ENCODE data around the gene MYLK. TPM values are rescaled to one million over a fixed set of nuclear protein-coding genes. Genes with fewer than 3 reads are reported as not detected.

The MYLK gene
- total RNA-seq, 1 donor from 2014 or later: 51.1 TPM

DNA sequence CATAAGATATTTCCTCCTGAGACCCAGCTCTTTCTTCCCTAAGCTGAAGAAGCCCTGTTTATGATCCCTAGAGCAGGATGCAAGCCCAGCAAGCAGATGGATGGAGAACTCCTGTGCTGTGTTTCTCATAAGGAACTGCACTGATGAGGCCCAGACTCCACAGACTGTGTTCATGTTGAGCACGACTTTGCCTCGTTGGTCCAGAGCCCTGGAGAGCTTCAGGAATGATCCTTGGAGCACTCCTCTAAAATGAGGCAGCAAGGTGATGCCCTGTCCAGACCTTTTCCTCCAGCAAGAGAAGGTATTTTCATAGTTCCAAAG lies 83.8 kb downstream of the MYLK start:
- intact Hi-C loops (cut with DNase I): no loop called here
- DNase-seq (ENCODE audit: low spot score) (no peak), ATAC-seq (peak; percentile 57)

DNA sequence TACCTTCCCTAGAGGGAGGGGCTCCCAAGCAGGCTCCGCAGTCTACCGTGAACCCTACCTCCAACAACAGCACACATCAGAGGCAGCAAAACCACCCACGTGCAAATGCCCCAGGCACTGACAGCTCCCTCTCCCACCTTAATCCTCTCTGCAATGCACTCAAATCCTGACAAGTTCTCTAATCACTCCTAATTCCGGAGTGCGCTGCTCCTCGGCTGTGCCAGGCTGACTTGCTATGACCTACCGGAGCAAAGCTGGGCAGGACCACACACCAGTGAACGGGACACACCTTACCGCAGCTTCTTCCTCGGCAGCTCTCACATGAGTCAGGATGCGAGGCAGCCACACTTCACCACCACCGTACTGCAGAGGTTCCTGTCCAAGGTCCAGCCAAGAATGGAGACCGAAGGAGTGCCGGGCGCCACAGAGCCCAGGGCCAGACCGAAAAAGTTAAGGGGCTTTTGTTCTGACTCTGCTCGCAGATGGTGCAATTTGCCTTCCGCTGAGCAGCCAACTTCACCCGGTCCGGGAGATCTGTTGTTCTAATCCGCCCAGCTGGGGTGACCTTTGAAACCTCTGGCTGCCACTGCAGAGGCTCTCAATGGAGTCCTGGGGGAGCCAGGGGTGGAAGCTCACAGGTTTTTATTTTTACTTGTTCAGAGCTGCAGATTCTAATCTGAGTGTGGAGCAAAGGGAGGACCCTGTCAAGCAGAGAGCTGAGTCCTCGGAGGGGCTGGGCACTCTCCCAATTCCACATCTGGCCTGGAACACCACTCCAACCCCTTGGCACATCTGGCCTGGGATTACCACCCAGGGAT lies 84.4 kb downstream of the MYLK start:
- intact Hi-C loops (cut with DNase I): no loop called here
- DNase-seq (ENCODE audit: low spot score) (peak; percentile 67), ATAC-seq (peak; percentile 74)

DNA sequence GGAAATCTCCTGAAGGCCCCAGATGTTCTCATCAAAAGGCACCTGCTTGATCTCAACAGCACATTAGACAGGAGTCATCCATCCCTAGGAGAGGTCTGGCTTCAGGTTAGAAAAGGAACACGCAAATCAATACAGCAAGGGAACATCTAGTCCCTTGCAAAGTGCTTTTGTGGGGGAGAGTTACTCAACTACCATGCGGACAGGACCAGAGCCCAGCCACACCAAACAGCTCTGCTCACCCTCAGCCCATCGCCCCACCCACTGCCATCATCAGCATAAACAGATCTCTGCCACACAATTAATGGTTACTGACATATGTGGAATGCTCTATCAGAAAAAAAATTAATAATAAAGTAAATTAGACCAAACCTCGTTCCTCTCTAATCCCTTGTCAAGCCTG lies 85.6 kb downstream of the MYLK start:
- ATAC-seq (no peak), DNase-seq (ENCODE audit: low spot score) (no peak)
- intact Hi-C loops (cut with DNase I): no loop called here

DNA sequence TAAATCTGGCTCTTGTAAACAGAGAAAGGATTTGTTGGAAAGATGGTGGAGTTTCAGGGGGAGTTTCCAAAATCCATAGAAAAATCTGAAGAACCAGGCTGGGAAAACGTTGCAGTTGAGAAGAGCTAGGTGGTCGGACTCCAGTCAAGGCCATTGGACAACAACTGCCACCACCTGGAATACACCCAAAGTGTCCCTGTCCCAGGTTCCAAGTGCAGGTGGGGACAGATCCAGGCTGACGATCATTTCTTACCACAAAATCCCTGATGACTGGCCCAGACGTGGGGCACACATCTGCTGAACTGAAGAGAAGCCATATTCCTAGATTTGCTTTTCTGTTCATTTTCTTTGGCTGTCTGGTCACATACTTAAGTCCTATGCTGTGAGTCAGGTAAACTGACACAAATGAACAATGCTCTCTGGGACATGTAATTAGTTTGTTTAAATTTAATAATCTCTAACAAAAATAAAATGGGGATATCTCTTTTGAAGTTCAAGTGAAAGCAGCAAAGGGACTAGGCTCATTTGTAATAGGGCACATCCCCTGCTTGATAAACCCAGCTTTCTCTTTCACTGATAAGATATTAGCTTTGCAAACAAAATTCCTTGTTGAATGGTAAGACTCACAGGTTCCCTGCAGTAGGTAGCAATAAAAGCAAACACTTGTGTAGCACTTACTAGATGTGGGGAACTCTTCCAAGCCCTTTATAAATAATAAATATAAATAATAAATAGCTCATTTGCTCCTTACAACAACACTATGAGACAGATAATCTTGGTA lies 88.5 kb downstream of the MYLK start:
- ATAC-seq (no peak), DNase-seq (ENCODE audit: low spot score) (no peak)
- intact Hi-C loops (cut with DNase I): no loop called here

DNA sequence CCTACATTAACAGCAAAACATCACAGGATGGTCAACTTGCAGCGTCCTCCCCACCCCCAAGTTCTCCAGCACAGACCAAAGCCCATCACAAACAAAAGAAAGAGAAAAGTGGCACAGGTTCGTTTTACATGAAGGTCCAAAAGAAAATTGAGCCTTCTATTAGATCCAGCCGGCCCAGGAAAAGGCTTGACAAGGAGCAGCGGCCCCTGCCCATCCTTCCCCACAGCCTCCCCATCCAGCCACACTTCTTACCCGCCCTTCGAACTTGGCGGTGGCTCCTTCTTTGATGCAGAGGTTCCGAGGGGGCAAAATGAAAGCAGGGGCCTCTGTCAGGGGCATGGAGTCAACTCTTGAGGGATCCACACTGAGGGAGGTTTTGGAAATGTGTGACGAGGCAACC lies 90.7 kb downstream of the MYLK start:
- DNase-seq (ENCODE audit: low spot score) (no peak), ATAC-seq (no peak)
- intact Hi-C loops (cut with DNase I): no loop called here

DNA sequence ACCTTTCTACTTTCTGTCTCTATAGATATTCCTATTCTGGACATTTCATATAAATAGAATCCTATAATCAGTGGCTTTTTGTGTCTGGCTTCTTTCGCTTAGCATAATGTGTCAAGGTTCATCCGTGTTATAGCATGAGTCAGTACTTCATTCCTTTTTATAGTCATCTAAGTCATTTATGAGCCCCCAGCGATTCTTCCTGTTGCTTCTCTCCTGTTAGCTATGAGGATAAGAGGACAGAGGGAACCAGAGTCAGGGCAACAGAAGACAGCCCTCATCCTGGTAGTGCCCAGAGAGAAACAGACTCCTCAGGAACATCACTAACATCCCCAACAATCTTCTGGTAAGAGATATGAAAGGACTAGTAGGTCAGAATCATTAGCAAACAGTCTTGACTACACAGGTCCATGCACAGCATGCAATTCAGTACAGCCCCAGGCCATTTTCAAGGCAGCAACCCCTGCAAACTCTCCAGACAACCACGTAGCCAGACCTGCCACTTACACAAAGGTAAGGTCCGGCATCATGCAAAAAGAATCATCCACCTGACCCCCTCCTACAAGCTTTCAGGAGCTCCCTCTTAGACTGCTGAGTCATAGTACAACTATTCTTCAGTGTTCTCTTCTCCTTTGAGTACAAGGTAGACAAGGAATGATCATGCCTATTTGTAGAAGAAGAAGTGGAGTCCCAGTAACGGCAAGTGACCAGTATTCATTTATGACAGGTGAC lies 91.5 kb downstream of the MYLK start:
- intact Hi-C loops (cut with DNase I): no loop called here
- ATAC-seq (no peak), DNase-seq (ENCODE audit: low spot score) (no peak)

DNA sequence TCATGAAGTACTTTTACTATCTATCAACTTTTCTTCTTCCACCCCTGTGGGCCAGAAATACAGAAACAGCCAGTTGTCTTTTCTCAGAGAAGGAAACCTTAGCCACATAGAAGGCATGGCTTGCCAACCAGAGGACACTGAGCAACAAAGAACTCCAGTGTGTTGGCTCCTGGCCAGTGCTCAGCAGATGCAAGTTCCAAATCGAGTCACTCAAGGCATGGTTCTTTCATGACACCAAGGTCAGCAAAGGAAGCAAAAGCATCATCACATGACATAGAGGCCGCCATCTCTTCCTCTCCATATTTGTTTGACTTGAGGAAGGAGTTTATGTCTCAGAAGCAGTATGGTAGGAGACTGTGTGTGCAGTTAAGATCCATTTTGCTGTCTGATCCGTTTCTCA lies 92.2 kb downstream of the MYLK start:
- DNase-seq (ENCODE audit: low spot score) (no peak), ATAC-seq (peak; percentile 22)
- intact Hi-C loops (cut with DNase I): no loop called here

DNA sequence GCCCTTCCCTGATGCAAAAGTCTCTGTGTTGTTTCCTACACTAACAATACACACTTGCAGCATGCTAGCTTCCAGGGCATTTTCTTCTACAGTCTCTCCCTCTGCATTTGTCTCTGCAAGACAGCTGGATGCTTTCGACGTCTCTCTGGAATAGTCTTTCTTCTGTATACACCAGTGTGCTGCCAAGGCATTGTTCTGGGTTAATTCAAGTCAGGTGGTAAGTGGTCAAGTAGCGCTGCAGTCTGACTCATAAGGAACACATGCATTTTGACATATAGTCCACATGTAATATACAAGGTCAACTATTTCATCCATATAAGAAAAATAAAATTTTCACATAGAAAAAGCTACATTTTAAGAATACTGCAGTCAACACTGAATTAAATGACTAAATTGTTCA lies 92.7 kb downstream of the MYLK start:
- ATAC-seq (no peak), DNase-seq (ENCODE audit: low spot score) (no peak)
- intact Hi-C loops (cut with DNase I): no loop called here

DNA sequence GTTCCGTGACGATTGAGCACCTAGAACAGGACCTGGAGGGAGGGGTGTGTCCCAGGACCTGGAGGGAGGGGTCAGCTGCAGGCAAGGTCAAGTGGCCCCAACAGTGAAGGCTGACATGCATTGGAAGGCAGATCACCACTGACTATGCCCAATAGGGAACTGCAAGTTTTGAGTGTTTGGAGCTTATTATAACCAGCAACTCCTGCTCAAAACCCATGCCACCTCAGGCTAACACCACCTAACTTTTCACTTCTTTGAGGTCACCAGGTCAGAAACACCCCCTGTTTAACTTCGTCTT lies 93.1 kb downstream of the MYLK start:
- no peak for DNase-seq (ENCODE audit: low spot score)
- intact Hi-C loops (cut with DNase I): no loop called here
- ATAC-seq: no peak

DNA sequence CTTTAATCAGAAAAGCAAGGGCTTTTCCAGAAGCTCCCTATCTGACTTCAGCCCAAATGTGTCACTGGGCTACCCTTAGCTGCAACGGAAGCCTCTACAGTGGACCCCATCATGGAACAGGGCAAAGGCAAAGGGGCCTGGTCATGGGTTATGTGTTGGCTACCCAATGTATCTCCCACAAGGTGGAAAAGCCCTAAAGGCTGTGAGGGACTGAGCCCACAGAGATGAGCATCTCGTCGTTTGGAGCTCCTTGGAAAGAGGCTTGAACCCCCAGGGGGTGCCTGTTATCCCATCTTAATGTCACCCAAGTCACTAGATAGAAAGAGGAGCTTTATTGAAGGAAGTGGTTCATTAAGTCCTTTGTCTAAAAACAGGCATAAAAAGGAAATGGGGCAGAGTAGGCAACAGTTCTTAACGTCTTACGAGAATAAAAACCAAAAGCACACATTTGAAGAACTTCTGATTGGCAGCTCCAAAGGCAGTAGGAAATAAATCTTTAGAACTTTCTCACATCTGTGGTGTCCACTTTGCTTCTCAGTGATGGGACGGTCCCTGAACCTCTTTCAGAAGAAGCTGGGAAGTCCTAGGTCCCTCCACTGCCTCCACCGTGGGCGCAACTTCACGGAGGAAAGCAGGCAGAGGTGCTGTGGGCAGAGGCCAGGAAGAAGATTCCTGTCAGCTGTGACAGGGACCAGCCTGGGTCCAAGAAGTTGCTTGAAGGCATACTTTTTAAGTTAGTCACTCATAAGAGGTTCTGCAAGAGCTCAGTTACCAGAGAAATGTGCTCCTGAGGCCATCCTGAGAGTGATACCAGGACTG lies 93.7 kb downstream of the MYLK start:
- ATAC-seq: no peak
- intact Hi-C loops (cut with DNase I): no loop called here
- no peak for DNase-seq (ENCODE audit: low spot score)

DNA sequence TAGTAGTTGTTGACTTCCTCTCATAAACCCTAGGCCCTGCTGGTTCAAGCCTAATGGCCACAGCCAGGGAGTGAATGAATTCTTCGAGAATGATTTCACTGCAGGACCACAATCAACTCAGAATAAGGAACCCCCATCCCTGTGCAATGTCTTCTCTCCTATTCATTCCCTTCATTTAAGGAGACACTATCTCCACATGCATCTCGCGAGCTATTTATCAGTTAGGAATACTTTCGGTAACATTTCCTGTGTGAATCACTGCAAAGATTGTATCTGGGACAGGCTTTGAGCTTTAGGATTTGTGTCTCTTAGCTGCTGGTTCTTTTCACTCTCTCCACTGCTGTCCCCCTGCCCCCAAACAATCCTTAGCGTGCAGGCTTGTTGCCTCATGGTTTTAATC lies 94.4 kb downstream of the MYLK start:
- no peak for ATAC-seq
- DNase-seq (ENCODE audit: low spot score): no peak
- intact Hi-C loops (cut with DNase I): no loop called here

DNA sequence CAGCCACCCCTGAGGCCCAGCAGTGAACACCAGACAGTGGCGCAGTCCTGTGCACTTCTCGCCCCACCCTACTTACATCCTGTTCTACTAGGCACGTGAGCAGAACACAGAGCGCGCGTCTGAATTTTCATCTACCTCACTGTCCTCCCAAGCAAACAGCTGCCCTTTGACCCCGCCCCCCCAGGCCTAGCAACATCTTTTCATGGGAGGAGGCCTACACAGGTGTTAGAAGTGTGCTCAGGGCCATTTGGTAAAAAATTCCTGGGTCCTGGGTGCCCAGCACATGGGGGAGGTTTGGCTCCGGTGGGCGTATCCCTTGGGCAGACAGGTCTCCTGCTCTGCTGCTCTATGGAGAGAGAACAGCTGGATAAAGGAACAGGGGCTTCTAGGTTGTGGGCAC lies 95.0 kb downstream of the MYLK start:
- DNase-seq (ENCODE audit: low spot score): no peak
- no peak for ATAC-seq
- intact Hi-C loops (cut with DNase I): no loop called here

DNA sequence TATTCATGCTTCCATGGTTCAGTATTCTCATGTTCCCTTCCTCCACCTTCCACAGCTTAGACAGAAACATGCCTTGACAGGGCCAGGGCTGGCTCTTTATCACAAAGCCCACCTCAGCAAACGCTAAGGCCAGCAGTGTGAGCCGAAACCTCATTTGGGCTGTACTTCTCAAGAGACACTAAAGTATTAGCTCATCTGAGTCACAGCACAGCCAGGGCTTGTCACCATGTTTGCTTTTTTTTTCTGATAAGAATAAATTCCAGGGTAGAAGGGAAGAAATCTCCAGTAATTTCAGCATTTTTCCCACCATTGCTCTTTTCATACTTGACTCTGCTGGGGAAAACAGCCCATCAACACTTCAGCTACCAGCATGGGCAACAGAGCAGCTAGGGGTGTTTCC lies 95.4 kb downstream of the MYLK start:
- ATAC-seq (no peak), DNase-seq (ENCODE audit: low spot score) (no peak)

DNA sequence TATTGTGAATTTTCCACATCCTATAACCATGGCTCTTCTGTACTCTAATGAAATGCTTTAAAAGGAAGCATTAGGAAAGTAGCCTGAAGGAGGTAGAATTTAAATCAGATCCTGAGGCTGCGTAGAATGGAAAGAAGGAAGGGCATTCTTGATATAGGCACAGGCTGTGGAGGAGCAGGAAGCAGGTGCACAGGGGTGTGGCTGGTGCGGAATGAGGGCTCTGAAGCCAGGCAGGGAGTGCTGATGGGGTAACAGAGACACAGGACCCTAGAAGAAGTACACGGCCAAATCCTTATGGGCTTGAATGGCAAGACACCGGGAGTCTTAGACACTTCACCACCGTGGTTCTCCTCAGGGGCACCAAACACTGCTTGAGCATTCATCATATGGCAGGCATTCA lies 97.0 kb downstream of the MYLK start:
- intact Hi-C loops (cut with DNase I): no loop called here
- ATAC-seq (no peak), DNase-seq (ENCODE audit: low spot score) (no peak)

More for the DNA sequence above, 95.4 kb downstream of the MYLK start:
- intact Hi-C loops (cut with DNase I): no loop called here

DNA sequence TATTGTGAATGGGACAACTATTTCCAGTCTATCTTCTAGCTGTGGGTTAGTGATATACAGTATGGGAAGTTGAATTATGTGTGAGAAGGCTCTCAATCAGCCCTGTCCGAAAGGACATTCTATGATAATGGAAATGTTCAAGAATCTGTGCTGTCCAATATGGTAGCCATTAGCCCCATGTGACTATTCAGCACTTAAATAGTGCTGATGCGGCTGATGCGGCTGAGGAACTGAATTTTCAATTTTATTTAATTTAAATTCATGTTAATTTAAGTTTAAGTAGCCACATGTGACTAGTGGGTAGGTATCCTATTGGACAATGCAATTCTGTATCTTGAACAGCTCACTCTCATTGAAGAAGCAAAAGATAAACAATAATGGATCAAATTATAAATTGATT lies 98.5 kb downstream of the MYLK start:
- no peak for DNase-seq (ENCODE audit: low spot score)
- intact Hi-C loops (cut with DNase I): no loop called here

DNA sequence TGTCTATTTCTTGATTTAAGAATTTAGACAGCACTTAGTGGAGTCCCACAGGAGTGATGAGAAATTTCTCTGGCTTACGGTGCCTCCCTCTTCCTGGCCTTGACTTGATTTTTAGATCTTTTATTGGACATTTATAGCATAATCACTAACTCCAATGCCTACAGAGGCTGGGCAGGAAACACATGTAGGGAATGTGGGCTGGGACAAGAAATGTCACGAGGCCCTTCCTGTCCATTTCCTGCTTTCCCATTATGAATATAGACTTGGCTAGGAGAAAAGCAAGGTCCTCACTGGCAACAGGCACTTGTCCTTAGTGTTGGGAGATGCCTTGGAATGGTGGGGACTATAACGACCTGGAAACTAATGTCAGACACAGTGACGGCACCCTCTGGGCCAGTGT lies 100.3 kb downstream of the MYLK start:
- no peak for ATAC-seq
- DNase-seq (ENCODE audit: low spot score): no peak

More for the DNA sequence above, 98.5 kb downstream of the MYLK start:
- no peak for ATAC-seq

DNA sequence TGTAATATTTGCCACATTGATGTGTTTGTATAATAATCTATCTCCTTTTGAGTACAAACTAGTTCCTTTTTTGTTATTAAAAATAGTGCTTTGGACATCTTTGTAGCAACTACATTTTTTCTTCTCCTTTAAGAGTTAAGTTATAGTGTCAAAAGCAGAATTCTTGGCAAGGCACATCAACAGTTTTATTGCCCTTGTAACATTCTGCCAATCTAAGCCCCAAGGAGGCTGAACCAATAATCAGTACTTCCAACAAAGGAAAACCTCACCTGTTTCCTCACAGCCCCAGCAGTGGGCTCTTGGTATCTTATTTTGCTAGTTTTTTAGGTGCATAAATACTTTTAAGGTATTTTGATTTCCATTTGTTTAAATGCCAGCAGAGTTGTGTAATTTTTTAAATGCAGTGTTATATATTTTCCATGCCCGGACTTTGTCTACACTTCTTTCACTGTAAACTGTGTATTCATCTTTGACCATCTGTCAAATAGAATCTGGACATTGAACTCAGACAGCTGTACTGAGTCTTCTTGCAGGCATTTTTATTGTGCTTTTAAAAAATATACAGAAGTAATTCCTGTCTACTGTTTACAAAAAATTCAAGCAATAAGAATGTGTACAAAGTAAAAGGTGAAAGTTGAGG lies 101.0 kb downstream of the MYLK start:
- intact Hi-C loops (cut with DNase I): no loop called here
- ATAC-seq: no peak
- DNase-seq (ENCODE audit: low spot score): no peak

More for the DNA sequence above, 100.3 kb downstream of the MYLK start:
- intact Hi-C loops (cut with DNase I): no loop called here

DNA sequence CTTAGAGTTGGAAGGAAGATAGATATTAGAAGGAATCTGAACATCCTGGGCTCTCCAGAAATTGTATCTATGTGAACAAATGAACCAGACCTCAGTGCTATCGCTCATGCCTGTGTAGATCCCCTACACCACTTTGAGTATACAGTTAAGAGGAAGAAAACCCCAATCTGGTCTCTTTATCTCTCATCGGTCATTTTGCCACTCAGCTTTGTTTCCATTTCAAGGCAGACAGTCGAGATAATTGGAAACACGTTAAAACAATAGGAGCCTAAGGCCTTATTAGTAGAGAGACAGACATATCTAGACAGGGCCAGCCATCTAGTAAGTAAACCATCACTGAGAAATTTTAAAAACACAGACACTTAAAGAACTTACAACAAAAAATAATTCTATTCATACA lies 101.6 kb downstream of the MYLK start:
- ATAC-seq (no peak), DNase-seq (ENCODE audit: low spot score) (no peak)
- intact Hi-C loops (cut with DNase I): no loop called here

Data from sciatic nerve (tissue), 2 donors.